Measurements from ENCODE around the gene HENMT1.
"Not testable (repeated sequence)": the region's sequence is repeated elsewhere in the genome, so short reads cannot be mapped to it uniquely, and the experiment has no call there.

The HENMT1 gene

GRCh38 chr1:108670131-108670773 lies 9.4 kb upstream of the HENMT1 start:
- no peak for DNase-seq

DNA sequence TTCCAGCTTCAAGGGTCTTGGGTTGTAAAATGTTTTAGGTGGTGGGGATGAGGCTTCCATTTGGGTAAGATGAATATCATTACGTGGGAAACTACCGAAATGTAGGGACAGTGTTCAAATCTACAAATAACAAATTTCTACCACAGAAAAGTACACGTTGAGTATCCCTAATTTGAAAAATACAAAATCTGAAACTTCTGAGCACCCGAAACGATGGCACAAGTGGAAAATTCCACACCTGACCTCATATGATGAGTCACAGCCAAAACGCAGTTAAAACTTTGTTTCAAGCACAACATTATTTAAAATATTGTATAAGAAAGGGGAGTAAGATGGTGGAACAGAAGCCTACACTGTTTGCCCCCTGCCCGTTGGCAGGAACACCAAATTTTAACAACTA lies 8.8 kb upstream of the HENMT1 start:
- no peak for DNase-seq

DNA sequence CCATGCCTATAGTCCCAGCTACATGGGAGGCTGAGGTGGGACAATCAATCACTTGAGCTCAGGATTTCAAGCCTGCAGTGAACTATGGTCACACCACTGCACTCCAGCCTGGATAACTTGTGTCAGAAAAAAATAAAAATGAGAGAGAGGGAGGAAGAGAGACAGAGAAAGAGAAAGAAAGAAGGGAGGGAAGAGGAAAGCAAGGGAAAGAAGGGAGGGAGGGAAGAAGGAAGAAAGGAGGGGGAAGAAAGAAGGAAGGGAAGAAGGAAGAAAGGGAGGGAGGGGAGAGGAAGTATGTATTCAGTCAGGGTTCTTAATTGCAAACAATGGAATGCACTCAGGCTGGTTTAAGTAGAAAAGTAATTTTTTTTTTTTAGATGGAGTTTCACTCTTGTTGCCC lies 7.9 kb upstream of the HENMT1 start:
- no peak for DNase-seq

- DNase-seq: not testable (repeated sequence)
Measured at GRCh38 chr1:108667422-108667821, 6.5 kb upstream of the HENMT1 start.

DNA sequence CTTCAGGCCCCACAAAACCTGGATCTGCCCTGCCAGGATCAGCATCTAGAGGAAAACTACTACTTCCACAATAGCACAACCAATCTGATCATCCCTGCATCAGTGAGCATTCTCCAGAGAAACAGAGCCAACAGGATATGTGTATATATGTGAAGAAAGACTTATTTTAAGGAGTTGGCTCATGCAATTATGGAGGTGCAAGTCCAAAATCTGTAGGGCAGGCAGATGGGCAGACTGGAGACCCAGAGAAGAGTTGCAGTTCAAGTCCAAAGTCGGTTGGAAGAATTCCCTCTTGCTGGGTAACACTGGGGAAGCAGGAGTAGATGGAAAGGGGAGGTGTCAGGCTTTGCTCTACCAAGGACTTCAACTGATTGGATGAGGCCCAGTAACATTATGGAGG lies 4.9 kb upstream of the HENMT1 start:
- no peak for DNase-seq

- no peak for DNase-seq
Measured at GRCh38 chr1:108665067-108665466, 4.2 kb upstream of the HENMT1 start.

GRCh38 chr1:108664481-108664880 lies 3.6 kb upstream of the HENMT1 start:
- no peak for DNase-seq

DNA sequence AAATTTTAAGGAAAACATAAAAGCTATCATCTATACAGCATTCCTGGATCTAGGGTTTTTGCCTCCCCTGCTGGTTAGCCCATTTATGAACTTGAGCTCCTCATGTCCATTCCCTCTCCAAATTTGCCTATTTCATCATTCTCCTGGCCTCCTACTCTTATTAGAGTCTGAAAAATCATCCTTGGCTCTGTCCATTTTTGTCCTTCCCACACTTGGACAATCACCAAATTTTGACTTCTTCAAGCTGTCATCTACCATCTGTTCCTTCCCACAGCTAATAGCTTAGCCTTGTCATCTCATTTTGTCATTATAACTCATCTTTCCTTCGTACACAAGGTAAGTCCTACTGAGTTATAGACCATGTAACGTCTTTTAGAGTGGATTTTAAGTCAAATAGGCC lies 2.2 kb upstream of the HENMT1 start:
- DNase-seq: no peak

DNA sequence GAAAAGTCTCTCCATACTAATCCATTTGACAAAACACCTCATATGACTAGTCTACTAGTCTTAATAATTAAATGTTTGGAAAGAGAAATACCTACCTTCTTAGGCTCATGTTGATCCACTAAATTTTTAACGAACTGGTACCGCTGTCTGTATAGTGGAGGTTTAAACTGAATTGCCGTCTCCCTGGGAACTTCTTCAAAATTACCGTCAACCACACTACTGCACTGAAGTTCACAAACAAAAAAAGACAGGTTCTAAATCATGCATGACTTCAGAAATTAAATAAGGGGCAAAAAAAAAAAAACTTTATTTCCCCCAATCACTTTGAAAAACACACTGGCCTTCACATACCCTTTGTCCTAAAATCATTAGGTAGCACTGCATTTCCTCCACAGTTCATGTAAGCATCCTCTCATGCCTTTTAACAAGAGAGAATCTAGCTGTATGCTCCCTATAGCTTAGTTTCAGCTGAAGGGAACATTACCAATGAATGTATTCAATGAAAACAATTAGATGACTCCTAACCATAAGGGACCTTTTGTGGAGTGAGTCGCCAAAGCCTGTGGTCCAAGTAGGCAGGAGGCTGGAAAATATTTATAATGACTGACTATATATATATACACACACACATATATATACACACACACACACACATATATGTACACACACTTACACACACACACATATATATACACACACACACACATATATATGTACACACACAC lies 3.4 kb downstream of the HENMT1 start:
- DNase-seq: no peak

- no peak for DNase-seq
Measured at GRCh38 chr1:108653431-108654105, 7.3 kb downstream of the HENMT1 start.

DNA sequence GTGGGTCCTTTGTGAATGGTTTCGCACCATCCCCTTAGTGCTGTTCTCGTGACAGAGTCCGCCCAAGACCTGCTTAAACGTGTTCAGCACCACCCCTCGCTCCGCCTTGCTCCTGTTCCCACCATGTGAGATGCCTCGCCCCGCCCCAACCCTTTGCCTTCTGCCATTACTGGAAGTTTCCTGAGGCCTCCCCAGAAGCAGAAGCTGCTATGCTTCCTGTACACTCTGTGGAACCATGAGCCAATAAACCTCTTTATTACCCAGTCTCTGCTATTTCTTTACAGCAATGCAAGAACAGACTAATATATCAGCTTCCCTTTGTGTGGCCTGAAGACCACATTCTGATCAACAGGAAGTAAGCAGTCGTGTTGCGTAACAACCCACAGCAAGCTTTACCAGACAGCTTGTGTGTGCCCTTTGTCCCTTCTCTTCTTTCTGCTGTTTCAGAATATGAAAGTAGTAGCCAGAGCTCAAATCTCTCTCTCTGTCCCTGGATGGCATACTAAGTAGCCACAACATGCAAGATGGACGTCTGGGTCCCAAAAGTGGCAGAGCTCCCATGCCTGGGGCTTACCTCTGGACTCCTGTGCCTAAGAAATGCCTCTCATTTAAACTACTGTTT lies 14.1 kb downstream of the HENMT1 start:
- peak; percentile 70 for DNase-seq

GRCh38 chr1:108646265-108646647 lies 14.6 kb downstream of the HENMT1 start:
- DNase-seq: no peak

GRCh38 chr1:108645564-108646184 lies 15.2 kb downstream of the HENMT1 start:
- DNase-seq: no peak

DNA sequence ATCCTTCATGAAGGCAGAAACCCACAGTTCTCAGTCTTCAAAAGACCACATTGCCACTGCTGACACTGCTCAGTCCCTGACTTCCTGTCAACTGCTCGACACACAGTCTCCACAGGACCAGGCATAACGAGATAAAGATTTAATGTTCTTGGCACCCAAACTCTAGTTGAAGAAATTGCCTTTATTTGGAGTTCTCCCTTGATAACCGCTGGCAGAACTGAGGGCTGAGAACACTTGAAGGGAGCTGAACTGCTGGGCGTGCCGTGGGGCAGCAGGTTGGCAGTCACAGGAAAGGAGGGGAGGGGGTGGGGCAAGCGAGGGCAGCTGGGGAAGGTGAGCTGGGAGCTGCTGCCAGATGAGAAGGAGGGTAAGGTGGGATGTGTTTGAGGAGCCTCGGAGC lies 15.9 kb downstream of the HENMT1 start:
- peak; percentile 33 for DNase-seq

DNA sequence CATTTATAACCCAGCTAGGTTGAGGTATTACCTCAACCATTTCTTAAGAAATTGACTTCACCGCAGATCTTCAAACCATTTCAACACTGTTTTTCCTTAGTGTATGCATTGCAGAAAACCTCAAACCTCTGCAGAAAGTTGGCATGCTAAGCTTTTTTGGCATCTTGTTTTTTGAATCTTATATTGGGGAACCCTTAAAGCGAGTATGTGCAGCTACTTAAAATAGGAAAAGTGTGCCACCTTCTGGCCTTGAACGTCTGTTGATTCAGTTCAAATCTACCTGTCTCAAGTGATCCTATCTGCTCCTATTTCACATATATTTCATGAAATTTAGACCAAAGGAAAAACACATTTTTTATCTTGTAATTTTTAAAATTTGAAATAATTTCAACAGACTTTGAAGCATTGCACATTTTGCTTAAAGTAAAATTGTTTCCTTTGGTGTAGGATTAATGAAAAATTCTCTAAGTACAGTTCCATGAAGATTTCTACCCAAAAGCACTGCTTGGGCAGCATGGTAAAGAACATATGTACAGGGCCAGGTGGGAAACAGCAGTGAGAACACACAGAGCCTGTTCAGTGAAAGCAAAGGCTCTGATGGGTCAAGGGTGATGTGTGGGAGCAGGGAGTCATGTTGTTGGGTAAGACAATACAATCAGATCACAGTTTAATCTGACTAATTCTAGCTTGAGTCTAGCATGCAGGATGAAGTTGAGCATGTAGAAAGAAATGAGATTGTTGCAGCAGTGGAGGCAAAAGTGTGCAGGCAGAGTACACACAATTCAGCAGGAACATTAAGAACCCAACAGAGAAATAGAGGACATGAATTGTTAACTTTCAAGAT lies 17.2 kb downstream of the HENMT1 start:
- DNase-seq: peak; percentile 50

DNA sequence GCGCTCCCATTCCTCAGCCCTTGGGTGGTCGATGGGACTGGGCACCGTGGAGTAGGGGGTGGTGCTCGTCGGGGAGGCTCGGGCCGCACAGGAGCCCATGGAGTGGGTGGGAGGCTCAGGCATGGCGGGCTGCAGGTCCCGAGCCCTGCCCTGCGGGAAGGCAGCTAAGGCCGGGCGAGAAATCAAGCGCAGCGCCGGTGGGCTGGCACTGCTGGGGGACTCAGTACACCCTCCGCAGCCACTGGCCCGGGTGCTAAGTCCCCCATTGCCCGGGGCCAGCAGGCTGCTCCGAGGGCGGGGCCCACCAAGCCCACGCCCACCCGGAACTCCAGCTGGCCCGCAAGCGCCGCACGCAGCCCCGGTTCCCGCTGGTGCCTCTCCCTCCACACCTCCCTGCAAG lies 20.0 kb downstream of the HENMT1 start:
- not testable (repeated sequence) for DNase-seq

DNA sequence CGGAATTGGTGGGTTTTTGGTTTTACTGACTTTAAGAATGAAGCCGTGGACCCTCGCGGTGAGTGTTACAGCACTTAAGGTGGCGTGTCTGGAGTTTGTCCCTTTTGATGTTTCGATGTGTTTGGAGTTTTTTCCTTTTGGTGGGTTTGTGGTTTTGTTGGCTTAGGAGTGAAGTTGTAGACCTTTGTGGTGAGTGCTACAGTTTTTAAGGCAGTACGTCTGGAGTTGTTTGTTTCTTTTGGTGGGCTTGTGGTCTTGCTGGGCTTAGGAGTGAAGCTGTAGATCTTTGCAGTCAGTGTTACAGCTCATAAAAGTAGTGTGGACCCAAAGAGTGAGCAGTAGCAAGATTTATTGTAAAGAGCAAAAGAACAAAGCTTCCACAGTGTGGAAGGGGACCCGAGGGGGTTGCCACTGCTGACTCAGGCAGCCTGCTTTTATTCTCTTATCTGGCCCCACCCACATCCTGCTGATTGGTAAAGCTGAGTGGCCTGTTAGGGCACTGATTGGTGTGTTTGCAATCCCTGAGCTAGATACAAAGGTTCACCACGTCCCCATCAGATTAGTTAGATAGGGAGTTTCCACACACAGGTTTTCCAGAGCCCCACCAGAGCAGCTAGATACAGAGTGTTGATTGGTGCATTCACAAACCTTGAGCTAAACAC lies 20.9 kb downstream of the HENMT1 start:
- peak; percentile 60 for DNase-seq

DNA sequence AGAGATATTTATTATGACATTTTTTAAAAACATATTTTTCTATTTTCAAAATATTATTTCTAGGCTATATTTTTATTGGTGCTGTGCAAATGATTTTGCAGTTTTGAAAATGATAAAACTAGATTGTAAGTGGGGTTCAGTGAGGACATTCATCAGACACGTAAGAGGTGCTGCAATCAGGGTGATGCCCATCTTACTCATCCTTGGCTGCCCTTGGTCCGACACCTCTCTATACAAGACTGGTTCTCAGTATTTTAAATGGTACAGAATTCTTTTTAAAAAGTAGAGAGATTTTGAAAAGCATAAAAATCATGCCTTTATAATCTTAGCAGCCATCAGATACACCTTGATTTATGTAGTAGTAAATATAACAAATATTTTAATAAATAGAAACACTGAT lies 24.0 kb downstream of the HENMT1 start:
- DNase-seq: no peak

DNA sequence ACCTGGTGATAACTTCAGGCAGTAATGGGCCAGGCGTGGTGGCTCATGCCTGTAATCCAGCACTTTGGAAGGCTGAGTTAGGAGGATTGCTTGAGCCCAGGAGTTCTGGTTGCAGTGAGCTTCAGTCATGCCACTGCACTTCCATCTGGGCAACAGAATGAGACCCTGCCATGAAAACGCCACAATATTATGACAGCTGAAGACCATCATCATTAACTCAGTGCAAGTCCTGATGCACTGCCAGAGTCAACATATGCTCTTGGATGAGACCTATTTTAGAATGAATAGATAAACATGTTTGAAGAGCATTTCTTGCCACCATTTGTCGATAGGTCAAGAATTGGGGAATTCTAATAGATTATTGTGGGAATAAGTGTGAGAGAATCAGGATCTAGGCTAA lies 26.4 kb downstream of the HENMT1 start:
- DNase-seq: no peak

DNA sequence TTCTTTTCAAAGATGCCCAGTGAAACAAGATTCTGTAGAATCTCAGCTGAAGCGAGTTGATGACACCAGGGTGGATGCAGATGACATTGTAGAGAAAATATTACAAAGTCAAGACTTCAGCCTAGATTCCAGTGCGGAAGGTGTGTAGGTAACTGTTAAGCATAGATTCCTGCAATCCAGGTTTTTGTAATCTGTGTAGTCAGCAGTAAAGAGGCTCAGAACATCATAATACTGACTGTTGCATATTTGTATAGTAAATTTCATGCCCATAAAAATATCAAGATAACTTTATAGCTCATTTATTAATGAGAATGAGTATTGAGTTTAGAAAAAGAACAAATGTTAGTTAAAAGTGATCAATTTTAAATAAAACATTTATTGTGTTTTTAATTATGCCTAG lies 32.2 kb downstream of the HENMT1 start:
- DNase-seq: no peak

- DNase-seq: no peak
Measured at GRCh38 chr1:108627951-108628350, 32.9 kb downstream of the HENMT1 start.

DNA sequence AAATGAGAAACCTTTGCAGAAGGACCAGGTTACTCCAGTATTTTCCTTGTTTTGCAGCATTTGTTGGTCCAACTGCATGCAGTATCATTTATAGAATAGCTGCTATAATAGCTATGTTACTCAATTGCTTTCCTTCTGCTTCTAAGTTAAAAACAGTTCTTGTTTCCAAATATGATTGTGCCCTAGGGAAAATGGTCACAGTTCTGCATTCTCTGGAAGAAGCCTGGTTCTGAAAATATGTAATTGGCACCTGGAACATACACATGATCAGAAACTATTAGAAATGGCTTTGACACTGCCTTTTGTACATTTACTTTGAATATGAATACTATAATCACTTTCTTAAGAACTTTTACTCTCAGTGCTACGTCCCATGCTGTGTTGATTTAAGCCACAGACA lies 33.6 kb downstream of the HENMT1 start:
- no peak for DNase-seq
